HepG2 (cell line): ENCODE measurements around the gene PCSK2. TPM values are rescaled to one million over a fixed set of nuclear protein-coding genes. Genes with fewer than 3 reads are reported as not detected.
A peak's percentile ranks its signal among the peaks of the same experiment; 100 is the strongest.

Source experiments
- ATAC-seq: fragments of 200-7000 bp; cut with Tn5 transposase; 3 replicates; pipeline ENCODE4 v1.9.1; 2020; ENCODE audit warnings: mild to moderate bottlenecking, moderate library complexity
- BruUV-seq: library from RNA; stranded (reverse); fragments of 400-500 nt; replicated peaks from 2 replicates; lab custom pipeline; 2021; lab: Mats Ljungman, UMichigan
- CTCF ChIA-PET: fragments of 300-600 bp; formaldehyde crosslinking; extraction: SDS; loops from one replicate; lab custom pipeline; 2021; ENCODE audit warnings: low total read pairs, inconsistent platforms, low intra/inter-chr PET ratio; lab: Yijun Ruan, JAX
- POLR2A ChIA-PET: fragments of 350-600 bp; sonication (Branson Sonifier 250); formaldehyde crosslinking; loops from one replicate; lab custom pipeline; 2020; ENCODE audit warnings: antibody characterized with exemption, inconsistent platforms; lab: Yijun Ruan, JAX
- DNase-seq: peaks from one replicate; pipeline ENCODE4 v3.0.0-alpha.2; 2015; ENCODE audit warnings: low spot score
- FAIRE-seq: peaks from 3 replicates; lab custom pipeline; 2011; peaks lifted over from hg19 to GRCh38; lab: Jason Lieb, UNC
- H2AFZ ChIP-seq: one replicate; pipeline ENCODE4 v1.6.1; 2011; ENCODE audit warnings: low read length, inconsistent platforms
- H3K27ac ChIP-seq: fragments of 300-600 bp; 3 replicates; pipeline ENCODE4 v1.8.0; 2011; ENCODE audit warnings: mixed run types, mild to moderate bottlenecking, mixed read lengths, low read length, inconsistent platforms; ENCODE audit not compliant: insufficient read depth; ENCODE audit errors: extremely low read length
- H3K27me3 ChIP-seq, 2 experiments: fragments of 200-600 bp in 1 of 2; 2 replicates in 1 of 2; 3 replicates in 1 of 2; pipeline versions ENCODE4 v1.6.0 to v1.8.0; 2011; ENCODE audit warnings: low read length in 2 of 2, mild to moderate bottlenecking in 2 of 2, moderate library complexity in 2 of 2, inconsistent platforms in 1 of 2; ENCODE audit not compliant: insufficient read depth in 2 of 2, control insufficient read depth in 1 of 2
- H3K36me3 ChIP-seq, 2 experiments: fragments of 200-600 bp in 1 of 2; replicated peaks in 1 of 2; 2 replicates in 1 of 2; 3 replicates in 1 of 2; pipeline versions ENCODE4 v1.5.1 to v1.8.0; 2011; ENCODE audit warnings: low read length in 2 of 2, inconsistent platforms in 1 of 2; ENCODE audit not compliant: insufficient read depth in 2 of 2, control insufficient read depth in 1 of 2
- H3K4me1 ChIP-seq: 2 replicates; pipeline ENCODE4 v1.5.1; 2012; ENCODE audit warnings: low read length, inconsistent platforms; ENCODE audit not compliant: insufficient read depth
- H3K4me2 ChIP-seq: 2 replicates; pipeline ENCODE4 v1.6.0; 2011; ENCODE audit warnings: low read depth, low read length, inconsistent platforms
- H3K4me3 ChIP-seq, 3 experiments: fragments of 200-600 bp in 1 of 3; sonication (generic), shearing (Covaris generic) in 1 of 3; replicated peaks in 1 of 3; 2 replicates each; pipeline ENCODE4 v1.5.1; 2011 to 2016; ENCODE audit warnings: low read length in 3 of 3, inconsistent platforms in 2 of 3, low read depth in 2 of 3, mild to moderate bottlenecking in 2 of 3, control low read depth in 1 of 3, mixed read lengths in 1 of 3; ENCODE audit not compliant: insufficient read depth in 1 of 3
- H3K79me2 ChIP-seq: one replicate; pipeline ENCODE4 v1.6.1; 2011; ENCODE audit warnings: low read length, inconsistent platforms; ENCODE audit not compliant: insufficient read depth
- H3K9ac ChIP-seq: 2 replicates; pipeline ENCODE4 v1.6.0; 2011; ENCODE audit warnings: mild to moderate bottlenecking, low read depth, low read length, inconsistent platforms; ENCODE audit not compliant: insufficient read depth
- H3K9me3 ChIP-seq: 2 replicates; pipeline ENCODE4 v1.5.1; 2012; ENCODE audit warnings: mild to moderate bottlenecking, low read length
- H4K20me1 ChIP-seq: 2 replicates; pipeline ENCODE4 v1.6.0; 2011; ENCODE audit warnings: inconsistent platforms, mild to moderate bottlenecking, low read length, moderate library complexity; ENCODE audit not compliant: insufficient read depth
- EP300 ChIP-seq, 3 experiments: sonication (generic) in 1 of 3; formaldehyde crosslinking in 1 of 3; IDR thresholded peaks; 2 replicates each; pipeline versions ENCODE4 v1.5.1 to v1.6.1; 2011 to 2020; ENCODE audit warnings: low read depth in 2 of 3, low read length in 2 of 3, borderline replicate concordance in 1 of 3, improper control_type of control experiment in 1 of 3, mild to moderate bottlenecking in 1 of 3, missing genetic modification reagents in 1 of 3, moderate library complexity in 1 of 3
- FOXC1 ChIP-seq: sonication (generic); formaldehyde crosslinking; IDR thresholded peaks from 2 replicates; pipeline ENCODE4 v1.8.0; 2022; ENCODE audit warnings: mild to moderate bottlenecking, missing genetic modification reagents, borderline replicate concordance
- FOXK2 ChIP-seq: fragments of 450-650 bp; IDR thresholded peaks from 2 replicates; pipeline ENCODE4 v1.6.1; 2016
- RBAK ChIP-seq: sonication (generic); formaldehyde crosslinking; IDR thresholded peaks from 2 replicates; pipeline ENCODE4 v1.5.1; 2020; ENCODE audit warnings: mild to moderate bottlenecking, missing genetic modification reagents
- SRSF1 ChIP-seq: fragments of 200-400 bp; formaldehyde crosslinking; optimal IDR thresholded peaks from 2 replicates; pipeline ENCODE3; 2017; ENCODE audit warnings: mild to moderate bottlenecking, low read depth, low read length, moderate library complexity
- ZMYM2 ChIP-seq: sonication (generic); formaldehyde crosslinking; IDR thresholded peaks from 2 replicates; pipeline ENCODE4 v1.8.0; 2022; ENCODE audit warnings: mild to moderate bottlenecking, missing genetic modification reagents
- ZNF34 ChIP-seq: sonication (generic); formaldehyde crosslinking; IDR thresholded peaks from 2 replicates; pipeline ENCODE4 v1.4.0; 2020; ENCODE audit warnings: mild to moderate bottlenecking, missing genetic modification reagents, borderline replicate concordance
- ZNF615 ChIP-seq: sonication (generic); formaldehyde crosslinking; IDR thresholded peaks from 2 replicates; pipeline ENCODE4 v1.5.0; 2020; ENCODE audit warnings: mild to moderate bottlenecking, missing genetic modification reagents, borderline replicate concordance
- ZNF768 ChIP-seq: sonication (generic); formaldehyde crosslinking; IDR thresholded peaks from 2 replicates; pipeline ENCODE4 v1.4.0; 2020; ENCODE audit warnings: missing genetic modification reagents
- ZNF788 ChIP-seq: sonication (generic); formaldehyde crosslinking; IDR thresholded peaks from 2 replicates; pipeline ENCODE4 v1.5.0; 2020; ENCODE audit warnings: mild to moderate bottlenecking, missing genetic modification reagents, borderline replicate concordance
- WGBS: methylation state at CpG from one replicate; pipeline ENCODE4 v1.1.6; 2017; ENCODE audit warnings: low lambda C conversion rate; 5-methylcytosine and 5-hydroxymethylcytosine counted together
- in situ Hi-C: cut with HindIII; loops from 2 replicates; pipeline ENCODE4 v1.10.0; 2017; ENCODE audit warnings: low pct_unique_long_range_greater_than_20kb; ENCODE audit not compliant: extremely low pct_ligation_motif_present
- intact Hi-C: fragments of 100-400 bp; cut with micrococcal nuclease; formaldehyde crosslinking; loops from one replicate; pipeline ENCODE4 v1.10.0; 2022; ENCODE audit not compliant: unreplicated experiment
- polyA plus RNA-seq, 8 experiments: library from polyadenylated mRNA; depleted of rRNA in 3 of 8; stranded (reverse) in 7 of 8; unstranded in 1 of 8; fragments of >200 nt; fragmentation: Illumina TruSeq in 4 of 8; extraction: Trizol in 4 of 8; gene quantifications; 2 replicates each; pipeline versions ENCODE4 v1.2.1 to v1.2.3, GENCODE V29; 2011 to 2016; ENCODE audit warnings: low read depth in 4 of 8, missing spikeins in 1 of 8, mixed read lengths in 1 of 8; ENCODE audit not compliant: insufficient read depth in 1 of 8
- total RNA-seq, 5 experiments: library from RNA; depleted of rRNA; stranded (reverse); fragments of >200 nt; fragmentation: Illumina TruSeq; extraction: Trizol; gene quantifications; 2 replicates each; pipeline ENCODE4 v1.2.3, GENCODE V29; 2016; ENCODE audit warnings: low read depth in 1 of 5
- TF ChIP-seq, protein P1 (sequence below): sonication (generic); formaldehyde crosslinking; IDR thresholded peaks from 2 replicates; pipeline ENCODE4; 2020; ENCODE audit warnings: missing genetic modification reagents, mild to moderate bottlenecking, borderline replicate concordance
- TF ChIP-seq, protein P2 (sequence below): sonication (generic); formaldehyde crosslinking; IDR thresholded peaks from 2 replicates; pipeline ENCODE4 v1.5.0; 2020; ENCODE audit warnings: missing genetic modification reagents
- TF ChIP-seq, protein P3 (sequence below): fragments of 450-650 bp; IDR thresholded peaks from 2 replicates; pipeline ENCODE4 v1.6.1; 2016

Gene PCSK2
- total and polyA plus RNA-seq, 2 of the 13 experiments (the other 11 are each of a cell fraction or from before 2014, with no cell fraction given) = not detected

DNA sequence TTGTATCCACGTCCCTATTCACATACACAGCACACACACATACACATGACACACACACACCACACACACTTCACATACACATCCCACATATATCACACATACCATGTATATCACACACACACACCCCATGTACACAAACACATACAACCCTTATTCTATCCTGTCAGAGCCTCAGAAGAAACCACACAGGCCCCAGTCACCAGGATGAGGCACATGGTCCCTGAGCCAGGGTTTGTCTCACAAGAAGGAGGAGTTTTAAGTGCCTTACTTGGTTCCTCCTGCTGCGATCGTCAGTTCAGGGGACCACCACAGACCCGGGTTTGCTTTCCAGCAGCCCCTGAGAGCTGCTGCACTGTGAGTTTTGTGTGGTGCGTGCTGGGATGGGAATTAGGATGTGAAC lies 280.7 kb downstream of the PCSK2 start:
- Histone ChIP-seq H3K79me2 (no peaks in the 10 kb centered on the region), H3K9ac (no peak overlapping the region), H2AFZ (no peak overlapping the region), H3K4me3 (no peak overlapping the region), H4K20me1 (no peaks in the 10 kb centered on the region), H3K27me3 (peaks cover 1 to 61% of the 10 kb centered on the region in 2 experiments; a peak in 4 of 5 replicates), H3K9me3 (no peaks in the 10 kb centered on the region), H3K4me1 (peaks cover 19% of the 10 kb centered on the region), H3K36me3 (no peaks in the 10 kb centered on the region), H3K4me2 (no peak overlapping the region), H3K27ac (no peak overlapping the region)
- no peak for TF ChIP-seq ZNF34
- TF ChIP-seq, protein P1, sequence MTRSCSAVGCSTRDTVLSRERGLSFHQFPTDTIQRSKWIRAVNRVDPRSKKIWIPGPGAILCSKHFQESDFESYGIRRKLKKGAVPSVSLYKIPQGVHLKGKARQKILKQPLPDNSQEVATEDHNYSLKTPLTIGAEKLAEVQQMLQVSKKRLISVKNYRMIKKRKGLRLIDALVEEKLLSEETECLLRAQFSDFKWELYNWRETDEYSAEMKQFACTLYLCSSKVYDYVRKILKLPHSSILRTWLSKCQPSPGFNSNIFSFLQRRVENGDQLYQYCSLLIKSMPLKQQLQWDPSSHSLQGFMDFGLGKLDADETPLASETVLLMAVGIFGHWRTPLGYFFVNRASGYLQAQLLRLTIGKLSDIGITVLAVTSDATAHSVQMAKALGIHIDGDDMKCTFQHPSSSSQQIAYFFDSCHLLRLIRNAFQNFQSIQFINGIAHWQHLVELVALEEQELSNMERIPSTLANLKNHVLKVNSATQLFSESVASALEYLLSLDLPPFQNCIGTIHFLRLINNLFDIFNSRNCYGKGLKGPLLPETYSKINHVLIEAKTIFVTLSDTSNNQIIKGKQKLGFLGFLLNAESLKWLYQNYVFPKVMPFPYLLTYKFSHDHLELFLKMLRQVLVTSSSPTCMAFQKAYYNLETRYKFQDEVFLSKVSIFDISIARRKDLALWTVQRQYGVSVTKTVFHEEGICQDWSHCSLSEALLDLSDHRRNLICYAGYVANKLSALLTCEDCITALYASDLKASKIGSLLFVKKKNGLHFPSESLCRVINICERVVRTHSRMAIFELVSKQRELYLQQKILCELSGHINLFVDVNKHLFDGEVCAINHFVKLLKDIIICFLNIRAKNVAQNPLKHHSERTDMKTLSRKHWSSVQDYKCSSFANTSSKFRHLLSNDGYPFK (CRISPR knock-in tag) = no peak
- TF ChIP-seq FOXK2 = 0 out of 2 replicates have a peak, but pooled peaks have one; percentile 32
- in situ Hi-C loops = loop anchor here (25.0 kb wide), 1 partner anchor 780 kb away; the partner anchor contains the start of gene ZNF133
- intact Hi-C loops = no loop called here
- FAIRE-seq (no peak), DNase-seq (no peak), ATAC-seq (no peak)
- 39% methylated on average over 5 of the region's 5 CpGs for WGBS
- no TSS peak for BruUV-seq
- ChIA-PET POLR2A (no interaction called here), CTCF (no interaction called here)

DNA sequence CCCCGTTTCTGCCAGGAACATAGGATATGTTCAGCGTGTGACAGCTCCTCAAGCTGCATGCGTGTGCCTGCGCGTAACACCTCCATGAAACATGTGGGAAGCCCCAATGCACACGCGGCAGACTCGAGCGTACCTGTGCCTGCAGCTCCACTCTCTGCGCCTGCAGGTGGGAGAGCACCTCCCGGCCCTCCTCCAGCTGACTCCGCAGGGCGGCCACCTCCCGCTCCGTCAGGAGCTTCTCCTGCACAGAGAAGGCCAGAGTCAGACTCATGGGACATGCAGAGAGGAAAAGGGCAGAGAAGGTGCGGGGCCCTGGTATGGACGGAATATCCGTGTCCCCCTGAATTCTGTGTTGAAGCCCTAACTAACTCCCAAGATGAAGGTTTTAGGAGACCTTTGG lies 281.9 kb downstream of the PCSK2 start:
- BruUV-seq = no TSS peak

More for the DNA sequence above, 281.9 kb downstream of the PCSK2 start:
- Histone ChIP-seq H2AFZ (no peak overlapping the region), H3K27me3 (peaks cover 1 to 64% of the 10 kb centered on the region in 2 experiments; a peak in 4 of 5 replicates), H3K4me3 (no peak overlapping the region), H3K79me2 (no peaks in the 10 kb centered on the region), H3K4me1 (peaks cover 19% of the 10 kb centered on the region), H3K36me3 (no peaks in the 10 kb centered on the region), H4K20me1 (no peaks in the 10 kb centered on the region), H3K27ac (no peak overlapping the region), H3K9ac (no peak overlapping the region), H3K4me2 (no peak overlapping the region), H3K9me3 (no peaks in the 10 kb centered on the region)
- no peak for TF ChIP-seq FOXC1
- TF ChIP-seq ZMYM2 (CRISPR knock-in tag) = no peak
- no peak for TF ChIP-seq EP300 (IDR thresholded peaks at IDR 0.05; ENCODE audit: low read depth in 2 of 2, low read length in 2 of 2)
- TF ChIP-seq EP300 (CRISPR knock-in tag; IDR thresholded peaks at IDR 0.05; ENCODE audit: borderline replicate concordance) = no peak
- TF ChIP-seq ZNF788 = no peak
- TF ChIP-seq, protein P2, sequence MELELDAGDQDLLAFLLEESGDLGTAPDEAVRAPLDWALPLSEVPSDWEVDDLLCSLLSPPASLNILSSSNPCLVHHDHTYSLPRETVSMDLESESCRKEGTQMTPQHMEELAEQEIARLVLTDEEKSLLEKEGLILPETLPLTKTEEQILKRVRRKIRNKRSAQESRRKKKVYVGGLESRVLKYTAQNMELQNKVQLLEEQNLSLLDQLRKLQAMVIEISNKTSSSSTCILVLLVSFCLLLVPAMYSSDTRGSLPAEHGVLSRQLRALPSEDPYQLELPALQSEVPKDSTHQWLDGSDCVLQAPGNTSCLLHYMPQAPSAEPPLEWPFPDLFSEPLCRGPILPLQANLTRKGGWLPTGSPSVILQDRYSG (CRISPR knock-in tag) = no peak
- TF ChIP-seq, protein P3, sequence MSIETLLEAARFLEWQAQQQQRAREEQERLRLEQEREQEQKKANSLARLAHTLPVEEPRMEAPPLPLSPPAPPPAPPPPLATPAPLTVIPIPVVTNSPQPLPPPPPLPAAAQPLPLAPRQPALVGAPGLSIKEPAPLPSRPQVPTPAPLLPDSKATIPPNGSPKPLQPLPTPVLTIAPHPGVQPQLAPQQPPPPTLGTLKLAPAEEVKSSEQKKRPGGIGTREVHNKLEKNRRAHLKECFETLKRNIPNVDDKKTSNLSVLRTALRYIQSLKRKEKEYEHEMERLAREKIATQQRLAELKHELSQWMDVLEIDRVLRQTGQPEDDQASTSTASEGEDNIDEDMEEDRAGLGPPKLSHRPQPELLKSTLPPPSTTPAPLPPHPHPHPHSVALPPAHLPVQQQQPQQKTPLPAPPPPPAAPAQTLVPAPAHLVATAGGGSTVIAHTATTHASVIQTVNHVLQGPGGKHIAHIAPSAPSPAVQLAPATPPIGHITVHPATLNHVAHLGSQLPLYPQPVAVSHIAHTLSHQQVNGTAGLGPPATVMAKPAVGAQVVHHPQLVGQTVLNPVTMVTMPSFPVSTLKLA = peak; percentile 39
- no peak for TF ChIP-seq ZNF615 (CRISPR knock-in tag)
- TF ChIP-seq ZNF768 (CRISPR knock-in tag) = peak; percentile 8; the same call in 1 of the 2 replicates
- no peak for TF ChIP-seq SRSF1
- no peak for TF ChIP-seq RBAK (CRISPR knock-in tag)
- WGBS = 70% methylated on average over 17 of the region's 18 CpGs
- no peak for DNase-seq
- intact Hi-C loops (no loop called here), in situ Hi-C loops (loop anchor here (25.0 kb wide), 1 partner anchor 779 kb away; the partner anchor contains the start of gene ZNF133)
- FAIRE-seq = no peak
- ChIA-PET CTCF (no interaction called here), POLR2A (no interaction called here)
- ATAC-seq = no peak
